ENCODE measurements around the gene HYAL1.
A peak's percentile ranks its signal among the peaks of the same experiment; 100 is the strongest.
"Not testable (repeated sequence)": the region's sequence is repeated elsewhere in the genome, so short reads cannot be mapped to it uniquely, and the experiment has no call there.

The HYAL1 gene

GRCh38 chr3:50273689-50274065 is 29.7 kb downstream of the HYAL1 start:
- no peak for DNase-seq (ENCODE audit: low spot score)
- TF ChIP-seq, protein P1, sequence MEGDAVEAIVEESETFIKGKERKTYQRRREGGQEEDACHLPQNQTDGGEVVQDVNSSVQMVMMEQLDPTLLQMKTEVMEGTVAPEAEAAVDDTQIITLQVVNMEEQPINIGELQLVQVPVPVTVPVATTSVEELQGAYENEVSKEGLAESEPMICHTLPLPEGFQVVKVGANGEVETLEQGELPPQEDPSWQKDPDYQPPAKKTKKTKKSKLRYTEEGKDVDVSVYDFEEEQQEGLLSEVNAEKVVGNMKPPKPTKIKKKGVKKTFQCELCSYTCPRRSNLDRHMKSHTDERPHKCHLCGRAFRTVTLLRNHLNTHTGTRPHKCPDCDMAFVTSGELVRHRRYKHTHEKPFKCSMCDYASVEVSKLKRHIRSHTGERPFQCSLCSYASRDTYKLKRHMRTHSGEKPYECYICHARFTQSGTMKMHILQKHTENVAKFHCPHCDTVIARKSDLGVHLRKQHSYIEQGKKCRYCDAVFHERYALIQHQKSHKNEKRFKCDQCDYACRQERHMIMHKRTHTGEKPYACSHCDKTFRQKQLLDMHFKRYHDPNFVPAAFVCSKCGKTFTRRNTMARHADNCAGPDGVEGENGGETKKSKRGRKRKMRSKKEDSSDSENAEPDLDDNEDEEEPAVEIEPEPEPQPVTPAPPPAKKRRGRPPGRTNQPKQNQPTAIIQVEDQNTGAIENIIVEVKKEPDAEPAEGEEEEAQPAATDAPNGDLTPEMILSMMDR (IDR thresholded peaks at IDR 0.05; ENCODE audit: extremely low read depth, missing control alignments): no peak

DNA sequence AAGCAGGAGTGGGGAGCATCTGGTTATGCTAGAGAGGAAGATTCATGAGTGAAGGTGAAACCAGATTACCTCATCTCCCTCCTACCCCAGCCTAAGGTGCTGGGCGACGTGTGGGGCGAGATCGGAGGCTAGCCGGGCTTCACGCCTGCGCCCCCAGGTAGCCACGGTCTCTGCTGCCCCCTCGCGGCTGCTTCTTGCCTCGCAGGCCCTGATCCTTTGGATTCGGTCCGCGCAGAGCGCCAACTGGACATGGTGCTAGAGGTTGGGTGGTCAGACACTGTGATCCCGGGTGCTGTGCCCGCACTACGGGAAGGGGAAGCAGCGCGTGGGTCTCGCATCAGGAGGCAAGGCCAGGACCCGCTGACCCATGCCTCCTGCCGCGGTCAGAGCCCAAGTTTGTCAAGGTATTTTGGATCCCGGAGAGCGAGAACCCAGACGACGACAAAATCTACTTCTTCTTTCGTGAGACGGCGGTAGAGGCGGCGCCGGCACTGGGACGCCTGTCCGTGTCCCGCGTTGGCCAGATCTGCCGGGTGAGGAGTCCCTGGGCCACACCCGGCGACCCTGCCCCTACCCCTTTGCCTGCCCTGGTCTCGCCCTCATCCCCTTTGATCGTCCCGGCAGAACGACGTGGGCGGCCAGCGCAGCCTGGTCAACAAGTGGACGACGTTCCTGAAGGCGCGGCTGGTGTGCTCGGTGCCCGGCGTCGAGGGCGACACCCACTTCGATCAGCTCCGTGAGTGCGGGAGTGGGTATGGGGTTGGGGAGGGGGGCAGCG is 30.3 kb downstream of the HYAL1 start:
- DNase-seq (ENCODE audit: low spot score): peak; percentile 99
- TF ChIP-seq, protein P1 (IDR thresholded peaks at IDR 0.05; ENCODE audit: extremely low read depth, missing control alignments): peak; percentile 94

DNA sequence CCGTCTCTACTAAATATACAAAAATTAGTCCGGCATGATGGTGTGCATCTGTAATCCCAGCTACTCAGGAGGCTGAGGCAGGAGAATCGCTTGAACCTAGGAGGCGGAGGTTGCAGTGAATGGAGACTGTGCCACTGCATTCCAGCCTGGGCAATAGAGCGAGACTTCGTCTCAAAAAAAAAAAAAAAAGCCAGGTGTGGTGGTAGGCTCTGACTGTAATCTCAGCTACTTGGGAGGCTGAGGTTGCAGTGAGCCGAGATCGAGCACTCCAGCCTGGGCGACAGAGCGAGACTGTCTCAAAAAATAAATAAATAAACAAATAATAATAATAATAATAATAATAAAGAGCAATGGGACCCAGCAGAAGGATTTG is 30.9 kb downstream of the HYAL1 start:
- not testable (repeated sequence) for DNase-seq (ENCODE audit: low spot score)

DNA sequence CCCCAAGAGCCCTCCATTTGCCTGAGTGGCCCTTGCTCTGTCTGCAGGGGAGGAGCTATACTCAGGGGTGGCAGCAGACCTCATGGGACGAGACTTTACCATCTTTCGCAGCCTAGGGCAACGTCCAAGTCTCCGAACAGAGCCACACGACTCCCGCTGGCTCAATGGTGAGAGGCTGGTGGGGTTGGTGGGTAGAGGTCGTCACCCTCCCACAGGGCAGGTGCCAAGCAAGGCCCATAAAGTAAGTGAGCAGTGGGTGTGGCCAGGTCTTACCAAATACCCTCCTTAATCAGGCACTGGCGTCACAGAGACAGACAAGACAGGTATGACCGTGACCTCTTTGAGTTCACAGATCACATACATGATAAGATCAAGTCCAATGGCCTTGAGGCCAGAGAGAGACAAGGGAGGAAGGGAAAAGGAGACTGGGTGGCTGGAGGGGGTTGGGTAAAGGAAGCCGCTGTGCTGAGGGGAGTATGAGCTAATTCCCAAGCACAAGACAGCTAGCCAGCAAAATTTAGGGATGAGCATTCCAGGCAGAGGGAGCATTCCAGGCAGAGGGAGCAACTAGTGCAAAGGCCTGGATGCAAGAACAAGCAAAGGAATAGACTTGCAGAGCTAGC is 31.9 kb downstream of the HYAL1 start:
- peak; percentile 22 for DNase-seq (ENCODE audit: low spot score)
- TF ChIP-seq, protein P1 (IDR thresholded peaks at IDR 0.05; ENCODE audit: extremely low read depth, missing control alignments): no peak

- no peak for DNase-seq (ENCODE audit: low spot score)
- TF ChIP-seq, protein P1 (IDR thresholded peaks at IDR 0.05; ENCODE audit: extremely low read depth, missing control alignments): no peak
Measured at GRCh38 chr3:50270422-50271224, 32.8 kb downstream of the HYAL1 start.

GRCh38 chr3:50269977-50270413 is 33.4 kb downstream of the HYAL1 start:
- DNase-seq (ENCODE audit: low spot score): no peak
- TF ChIP-seq, protein P1 (IDR thresholded peaks at IDR 0.05; ENCODE audit: extremely low read depth, missing control alignments): no peak

GRCh38 chr3:50269460-50269859 is 33.9 kb downstream of the HYAL1 start:
- peak; percentile 20 for DNase-seq (ENCODE audit: low spot score)
- TF ChIP-seq, protein P1 (IDR thresholded peaks at IDR 0.05; ENCODE audit: extremely low read depth, missing control alignments): no peak
